Heart left ventricle (tissue), 16 donors: ENCODE data around the gene SNCA. TPM values are rescaled to one million over a fixed set of nuclear protein-coding genes. Genes with fewer than 3 reads are reported as not detected.

Experiments used
- ATAC-seq, 4 donors: fragments of 200-7000 bp; cut with Tn5 transposase; one replicate each; pipeline ENCODE4 v1.9.1; 2020 to 2022; ENCODE audit warnings: moderate library complexity in 4 of 4, mild to moderate bottlenecking in 3 of 4, moderate number of reproducible peaks in 1 of 4
- DNase-seq, 5 donors: peaks; one replicate each; pipeline ENCODE4 v3.0.0-alpha.2; 2020
- H3K27ac ChIP-seq, 12 donors: fragments of 200-600 bp; sonication (generic) in 4 of 12; one replicate each; pipeline versions ENCODE4 v1.5.0 to v1.8.0; 2016 to 2022; ENCODE audit warnings: mild to moderate bottlenecking in 2 of 12
- H3K27me3 ChIP-seq, 9 donors: fragments of 200-600 bp; sonication (generic) in 2 of 9; one replicate each; pipeline versions ENCODE4 v1.5.1 to v1.8.0; 2016 to 2022; ENCODE audit warnings: mild to moderate bottlenecking in 3 of 9
- H3K36me3 ChIP-seq, 9 donors: fragments of 200-600 bp; sonication (generic) in 2 of 9; one replicate each; pipeline versions ENCODE4 v1.5.0 to v1.8.0; 2018 to 2022; ENCODE audit warnings: mild to moderate bottlenecking in 2 of 9
- H3K4me1 ChIP-seq, 12 donors: fragments of 200-600 bp; sonication (generic) in 4 of 12; one replicate each; pipeline versions ENCODE4 v1.5.0 to v1.8.0; 2016 to 2022; ENCODE audit warnings: mild to moderate bottlenecking in 3 of 12
- H3K4me3 ChIP-seq, 12 donors: fragments of 200-600 bp; sonication (generic) in 4 of 12; one replicate each; pipeline versions ENCODE4 v1.5.0 to v1.8.0; 2017 to 2022; ENCODE audit warnings: mild to moderate bottlenecking in 9 of 12, moderate library complexity in 4 of 12
- H3K9me3 ChIP-seq, 12 donors: fragments of 200-600 bp; sonication (generic) in 4 of 12; one replicate each; pipeline versions ENCODE4 v1.5.0 to v1.8.0; 2016 to 2022; ENCODE audit warnings: mild to moderate bottlenecking in 1 of 12
- CTCF ChIP-seq, 12 donors: fragments of 200-600 bp; sonication (generic) in 4 of 12; IDR thresholded peaks; one replicate each; pipeline versions ENCODE4 v1.5.0 to v1.8.0; 2018 to 2022; ENCODE audit warnings: antibody characterized with exemption in 12 of 12, mild to moderate bottlenecking in 5 of 12
- POLR2A ChIP-seq, 2 donors: fragments of 450-650 bp; IDR thresholded peaks; one replicate each; pipeline ENCODE4 v1.6.1; 2017; ENCODE audit warnings: antibody characterized with exemption in 2 of 2, mild to moderate bottlenecking in 2 of 2, moderate library complexity in 2 of 2
- WGBS, 4 donors: extraction: QIAGEN DNeasy Blood & Tissue Kit in 2 of 4; methylation state at CpG; one replicate each; pipeline versions ENCODE4 v1.1.5 to v1.1.7; 2013 to 2018; 5-methylcytosine and 5-hydroxymethylcytosine counted together
- intact Hi-C, 10 donors: fragments of 100-400 bp; cut with DNase I; formaldehyde crosslinking; loops; one replicate each; pipeline versions ENCODE4 v1.11.1 to v1.14.2; 2022
- polyA plus RNA-seq, 2 donors: library from polyadenylated mRNA; stranded (reverse); fragments of 200-250 nt; gene quantifications; one replicate each; pipeline ENCODE4 v1.2.3, GENCODE V29; 2013
- total RNA-seq, 9 donors: library from RNA; depleted of rRNA in 2 of 9; stranded (reverse); fragments of >200 nt in 2 of 9; fragmentation: NEBNext Ultra II Directional in 3 of 9; extraction: Animal tissue kit (Norgen Biotek cat#: 25700) in 3 of 9; gene quantifications; one replicate each; pipeline versions ENCODE4 v1.1.0 to v1.2.4, GENCODE V29; 2016 to 2023
- donor health status: ischemic (EF 13 %, LVEDD 7.1; RV severe dilation, severe dysfunction).
- donor health status: healthy with polysubstance abuse.
- donor health status: DM: no; HTN: yes; CAD: no.
- donor health status: DM: no; HTN: no; CAD: no.
- donor health status: ischemic (EF 25% LVEDD 6.9; RV normal size, moderate dysfunction).
- donor health status: ischemic (EF 25% LVEDD 5.7; RV mildly dilated, moderate dysfunction).
- donor health status: healthy.
- donor health status: DM: yes; HTN: yes; CAD: no.
- donor health status: ischemic (EF 35%, LVEDD 5.7; RV mildly dilated, moderate dysfunction).
- donor health status: nonischemic (EF 11% LVEDD 7.7; RV severe dilation, severe dysfunction).
- donor health status: DM: yes; HTN: yes; CAD: no.
- donor health status: PGD.
- donor health status: ischemic (EF 29% LVEDD 5.4; RV normal size, mild dysfunction).
- donor health status: nonischemic (EF 23%, LVEDD 6.1; RV moderate dilation, normal function).

The SNCA gene
- total and polyA plus RNA-seq, 11 donors = 2.3 to 27.9 (median 5.5) TPM

- DNase-seq = no peak
- Histone ChIP-seq H3K27me3 (no peaks in the 10 kb centered on the region), H3K27ac (no peak overlapping the region), H3K36me3 (no peaks in the 10 kb centered on the region), H3K4me3 (no peak overlapping the region), H3K4me1 (peaks cover 0 to 5% (median 0%) of the 10 kb centered on the region in 12 donors), H3K9me3 (no peaks in the 10 kb centered on the region)
- no peak for ATAC-seq
- no peak for TF ChIP-seq CTCF (IDR thresholded peaks at IDR 0.05)
- TF ChIP-seq POLR2A (IDR thresholded peaks at IDR 0.05) = no peak
- intact Hi-C loops = no loop called here
- 81 to 84% (median 83%) methylated on average over 6 of the region's 6 CpGs for WGBS, 4 donors
Observed at GRCh38 chr4:89807441-89808140, 29.4 kb downstream of the SNCA start.

GRCh38 chr4:89805297-89805696 is 31.7 kb downstream of the SNCA start:
- peaks cover 0 to 5% (median 0%) of the 10 kb centered on the region in 12 donors for H3K4me1 ChIP-seq
- no peaks in the 10 kb centered on the region for H3K27me3 ChIP-seq
- H3K4me3 ChIP-seq = no peak overlapping the region
- ATAC-seq (no peak), DNase-seq (no peak)
- H3K27ac ChIP-seq = no peak overlapping the region
- H3K9me3 ChIP-seq = no peaks in the 10 kb centered on the region
- TF ChIP-seq POLR2A (IDR thresholded peaks at IDR 0.05) (no peak), CTCF (IDR thresholded peaks at IDR 0.05) (no peak)
- 35 to 47% (median 38%) methylated on average over 2 of the region's 2 CpGs for WGBS, 4 donors
- no peaks in the 10 kb centered on the region for H3K36me3 ChIP-seq
- intact Hi-C loops = no loop called here

- DNase-seq (no peak), ATAC-seq (no peak)
- Histone ChIP-seq H3K4me3 (no peak overlapping the region), H3K36me3 (no peaks in the 10 kb centered on the region), H3K4me1 (peaks cover 0 to 5% (median 0%) of the 10 kb centered on the region in 12 donors), H3K27me3 (no peaks in the 10 kb centered on the region), H3K27ac (no peak overlapping the region), H3K9me3 (no peaks in the 10 kb centered on the region)
- intact Hi-C loops = no loop called here
- no peak for TF ChIP-seq POLR2A (IDR thresholded peaks at IDR 0.05)
- TF ChIP-seq CTCF (IDR thresholded peaks at IDR 0.05) = no peak
- WGBS, 4 donors = 77 to 86% (median 84%) methylated on average over 4 of the region's 4 CpGs
Observed at GRCh38 chr4:89803915-89804314, 33.0 kb downstream of the SNCA start.

- no peak overlapping the region for H3K4me3 ChIP-seq
- intact Hi-C loops = no loop called here
- 96 to 100% (median 98%) methylated on average over 1 of the region's 1 CpG for WGBS, 4 donors
- H3K9me3 ChIP-seq = no peaks in the 10 kb centered on the region
- peaks cover 0 to 5% (median 0%) of the 10 kb centered on the region in 12 donors for H3K4me1 ChIP-seq
- H3K27ac ChIP-seq = no peak overlapping the region
- no peak for DNase-seq
- no peaks in the 10 kb centered on the region for H3K27me3 ChIP-seq
- no peak for TF ChIP-seq POLR2A (IDR thresholded peaks at IDR 0.05)
- TF ChIP-seq CTCF (IDR thresholded peaks at IDR 0.05) = no peak
- no peak for ATAC-seq
- H3K36me3 ChIP-seq = no peaks in the 10 kb centered on the region
Observed at GRCh38 chr4:89803036-89803435, 33.9 kb downstream of the SNCA start.
